ENCODE results near the gene PGM1.
"Not testable (repeated sequence)": the region's sequence is repeated elsewhere in the genome, so short reads cannot be mapped to it uniquely, and the experiment has no call there.

Gene PGM1
- 20.2 to 45.4 (median 33.0) reads per million in 9 experiments for total RNA-seq

DNA sequence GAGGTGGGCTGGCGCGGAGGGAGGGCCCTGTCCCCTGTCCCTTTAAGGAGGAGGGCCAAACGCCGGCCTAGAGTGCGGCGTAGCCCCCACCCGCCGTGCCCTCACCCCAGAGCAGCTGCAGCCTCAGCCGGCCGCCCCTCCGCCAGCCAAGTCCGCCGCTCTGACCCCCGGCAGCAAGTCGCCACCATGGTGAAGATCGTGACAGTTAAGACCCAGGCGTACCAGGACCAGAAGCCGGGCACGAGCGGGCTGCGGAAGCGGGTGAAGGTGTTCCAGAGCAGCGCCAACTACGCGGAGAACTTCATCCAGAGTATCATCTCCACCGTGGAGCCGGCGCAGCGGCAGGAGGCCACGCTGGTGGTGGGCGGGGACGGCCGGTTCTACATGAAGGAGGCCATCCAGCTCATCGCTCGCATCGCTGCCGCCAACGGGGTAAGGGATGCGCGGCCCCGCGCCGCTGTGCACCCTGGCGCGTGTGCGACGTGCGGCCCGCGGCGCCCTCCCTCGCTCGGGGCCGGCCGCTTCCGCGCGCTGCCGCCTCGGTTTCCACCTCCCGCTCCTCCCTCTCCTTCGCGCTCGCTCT is at the start of gene PGM1:
Gene PGM1 (plus strand): TSS at position 109 of the 583 bp plus-strand sequence. CDS start 78 bp downstream, at position 187.
- ATAC-seq (replicated peaks): peak; percentile 80
- Mint-ChIP-seq H3K4me3 (peak within 1 kb of the TSS; percentile 97 to 99), H3K27ac (peak within 1 kb of the TSS; percentile 96), H3K36me3 (ENCODE audit: insufficient read depth) (peaks cover 18% of the 10 kb centered on the region), H3K27me3 (no peaks in the 10 kb centered on the region), H3K9me3 (no peaks in the 10 kb centered on the region), H3K4me1 (ENCODE audit: low read depth in 2 of 2) (peaks cover 11 to 36% of the 10 kb centered on the region in 2 donors)
- peak; percentile 65 to 68 (median 67) for DNase-seq

DNA sequence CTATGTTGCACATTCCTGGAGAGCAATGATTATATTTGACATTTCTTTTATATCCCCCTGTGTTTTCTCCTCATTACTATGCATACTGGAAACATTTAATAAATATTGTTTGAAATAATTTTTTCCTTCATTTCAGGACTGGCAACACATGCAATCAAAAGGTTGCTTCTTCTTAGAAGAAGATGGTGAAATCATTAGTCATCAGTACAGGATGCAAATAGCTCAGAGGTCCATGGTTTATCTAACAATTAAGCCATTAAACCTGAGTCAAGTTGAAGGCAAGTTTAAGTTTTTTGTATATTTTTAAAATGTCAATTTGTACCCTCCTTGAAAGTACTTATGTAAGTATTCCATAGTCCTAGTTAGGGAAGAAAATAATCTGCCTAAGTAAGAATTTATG is 47.4 kb upstream of the PGM1 start:
- DNase-seq: no peak
- Mint-ChIP-seq H3K4me3 (no peak overlapping the region), H3K4me1 (ENCODE audit: low read depth in 2 of 2) (no peaks in the 10 kb centered on the region), H3K9me3 (no peaks in the 10 kb centered on the region), H3K36me3 (ENCODE audit: insufficient read depth) (peaks cover 13% of the 10 kb centered on the region), H3K27ac (no peak overlapping the region), H3K27me3 (no peaks in the 10 kb centered on the region)
- ATAC-seq (replicated peaks): no peak

DNA sequence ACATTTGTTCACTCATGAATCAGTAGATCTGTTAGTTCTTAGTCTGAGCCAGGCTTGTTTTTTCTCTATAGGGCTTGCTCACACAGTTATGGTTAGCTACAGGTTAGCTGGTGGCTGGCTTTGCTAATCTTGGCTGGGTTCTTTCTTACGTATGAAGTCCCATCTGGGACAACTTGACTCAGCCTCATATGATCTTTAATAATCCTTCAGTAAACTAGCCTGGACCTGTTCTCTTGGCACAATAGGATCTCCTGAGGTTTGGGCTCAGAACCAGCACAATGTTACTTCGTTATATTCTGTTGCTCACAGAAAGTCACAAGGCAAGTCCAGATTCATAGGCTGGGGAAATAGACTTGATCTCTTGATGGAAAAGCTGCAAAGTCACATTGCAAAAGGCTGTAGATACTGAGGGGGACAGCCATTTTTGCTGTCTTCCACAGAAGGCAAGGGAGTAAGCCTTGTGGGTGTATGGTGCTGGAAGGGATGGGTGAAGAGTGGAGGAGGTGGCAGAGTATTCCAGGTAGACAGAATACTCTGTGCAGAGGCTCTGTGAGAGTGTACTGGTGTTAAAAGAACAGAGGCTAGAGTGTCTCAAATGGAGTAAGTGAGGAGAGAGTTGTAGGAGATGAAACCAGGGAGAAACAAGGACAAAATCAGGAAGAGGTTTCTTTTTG is 45.5 kb upstream of the PGM1 start:
- Mint-ChIP-seq H3K4me1 (ENCODE audit: low read depth in 2 of 2) (no peaks in the 10 kb centered on the region), H3K4me3 (no peak overlapping the region), H3K9me3 (no peaks in the 10 kb centered on the region), H3K27me3 (no peaks in the 10 kb centered on the region), H3K27ac (no peak overlapping the region), H3K36me3 (ENCODE audit: insufficient read depth) (peaks cover 13% of the 10 kb centered on the region)
- DNase-seq (no peak), ATAC-seq (replicated peaks) (no peak)

DNA sequence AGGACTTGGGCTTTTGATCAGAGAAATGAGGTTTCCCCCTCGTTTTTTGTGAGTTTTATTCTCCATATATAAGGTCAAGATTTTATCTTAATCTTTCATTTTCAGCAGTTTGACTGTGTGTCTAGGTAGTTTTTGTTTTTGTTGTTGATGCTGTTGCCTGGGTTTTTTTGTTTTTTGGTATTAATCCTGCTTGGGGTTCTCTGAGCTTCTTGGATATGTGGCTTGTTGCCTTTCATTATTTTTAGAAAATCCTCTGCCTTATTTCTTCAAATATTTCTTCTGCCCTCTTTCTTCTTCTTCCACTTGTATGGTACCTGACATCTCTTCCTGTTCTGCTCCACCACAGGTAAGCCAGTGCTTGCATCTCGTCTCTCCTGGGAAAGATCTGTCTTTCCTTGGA is 44.9 kb upstream of the PGM1 start:
- ATAC-seq (replicated peaks): no peak
- DNase-seq: no peak
- H3K27me3 Mint-ChIP-seq: no peaks in the 10 kb centered on the region
- no peak overlapping the region for H3K4me3 Mint-ChIP-seq
- H3K27ac Mint-ChIP-seq: no peak overlapping the region
- H3K9me3 Mint-ChIP-seq: no peaks in the 10 kb centered on the region
- no peaks in the 10 kb centered on the region for H3K4me1 Mint-ChIP-seq (ENCODE audit: low read depth in 2 of 2)
- peaks cover 13% of the 10 kb centered on the region for H3K36me3 Mint-ChIP-seq (ENCODE audit: insufficient read depth)

DNA sequence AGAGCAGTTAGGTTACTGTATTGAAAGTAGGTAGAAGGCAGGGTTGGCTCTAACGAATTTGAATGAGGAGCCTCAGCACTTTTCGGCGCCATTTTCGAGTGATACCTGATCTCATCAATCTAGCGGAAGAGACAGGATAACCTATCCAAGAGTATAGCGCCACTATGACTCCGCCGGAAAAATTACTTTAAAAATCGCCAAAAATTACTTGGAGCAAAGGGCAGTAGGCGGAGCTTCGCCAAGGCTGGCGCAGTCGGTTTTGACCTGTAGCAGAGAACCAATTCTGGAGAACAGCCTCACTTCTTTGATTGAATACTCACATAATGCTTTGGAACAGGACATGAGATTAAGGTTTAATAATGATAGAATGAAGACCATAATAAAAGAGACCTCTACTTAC is 44.3 kb upstream of the PGM1 start:
- no peak overlapping the region for H3K4me3 Mint-ChIP-seq
- H3K27me3 Mint-ChIP-seq: no peaks in the 10 kb centered on the region
- H3K4me1 Mint-ChIP-seq (ENCODE audit: low read depth in 2 of 2): no peaks in the 10 kb centered on the region
- peaks cover 13% of the 10 kb centered on the region for H3K36me3 Mint-ChIP-seq (ENCODE audit: insufficient read depth)
- ATAC-seq (replicated peaks) (no peak), DNase-seq (no peak)
- no peaks in the 10 kb centered on the region for H3K9me3 Mint-ChIP-seq
- no peak overlapping the region for H3K27ac Mint-ChIP-seq

DNA sequence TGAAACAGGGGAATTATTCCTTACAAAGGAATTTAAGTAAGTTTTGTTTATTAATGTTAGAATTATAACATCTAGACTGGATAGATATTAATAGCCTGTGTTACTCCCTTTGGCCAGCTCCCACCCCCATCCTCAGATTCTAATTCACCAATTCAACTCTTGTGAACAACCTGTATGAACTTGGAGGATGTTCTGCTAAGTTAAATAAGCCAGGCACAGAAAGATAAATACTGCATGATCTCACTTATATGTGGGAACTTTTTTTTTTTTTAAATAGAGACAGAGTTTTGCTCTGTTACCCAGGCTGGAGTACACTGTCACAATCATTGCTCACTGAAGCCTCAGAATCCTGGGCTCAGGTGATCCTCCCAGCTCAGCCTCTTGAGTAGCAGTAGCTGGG is 37.7 kb upstream of the PGM1 start:
- H3K9me3 Mint-ChIP-seq: no peaks in the 10 kb centered on the region
- H3K27me3 Mint-ChIP-seq: no peaks in the 10 kb centered on the region
- H3K4me3 Mint-ChIP-seq: no peak overlapping the region
- H3K4me1 Mint-ChIP-seq (ENCODE audit: low read depth in 2 of 2): peaks cover 0 to 4% of the 10 kb centered on the region in 2 donors
- H3K27ac Mint-ChIP-seq: no peak overlapping the region
- ATAC-seq (replicated peaks) (no peak), DNase-seq (no peak)
- H3K36me3 Mint-ChIP-seq (ENCODE audit: insufficient read depth): peaks cover 9% of the 10 kb centered on the region

DNA sequence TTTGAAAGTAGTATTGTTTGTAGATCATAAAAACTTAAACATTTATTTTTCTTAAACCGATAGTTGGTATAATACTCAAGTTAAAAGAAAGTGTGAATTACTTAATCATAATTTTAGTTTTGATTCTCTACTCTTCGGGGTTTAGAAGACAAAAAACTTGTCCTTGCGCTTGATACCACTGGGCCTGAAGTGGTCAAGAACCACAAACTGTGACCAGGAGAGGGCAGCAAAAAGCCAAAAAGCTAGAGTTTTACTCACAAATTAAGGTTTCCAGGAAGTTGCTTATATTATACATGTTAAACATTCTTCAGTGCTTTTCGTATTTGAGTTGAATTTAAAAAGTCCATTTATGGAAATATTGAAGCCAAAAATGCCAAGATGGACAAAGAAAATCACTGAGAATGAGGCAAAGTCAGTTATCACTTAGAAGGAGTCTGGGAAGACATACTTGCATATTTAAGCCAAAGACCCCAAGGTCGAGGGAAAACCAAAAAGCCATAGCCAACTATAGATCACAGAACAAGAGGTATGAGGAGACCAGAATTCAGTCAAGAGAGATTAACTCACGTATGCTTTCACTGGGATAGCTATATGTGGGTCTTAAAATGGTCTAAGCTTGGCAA is 35.7 kb upstream of the PGM1 start:
- no peak overlapping the region for H3K27ac Mint-ChIP-seq
- no peaks in the 10 kb centered on the region for H3K27me3 Mint-ChIP-seq
- peaks cover 0 to 4% of the 10 kb centered on the region in 2 donors for H3K4me1 Mint-ChIP-seq (ENCODE audit: low read depth in 2 of 2)
- H3K4me3 Mint-ChIP-seq: no peak overlapping the region
- H3K9me3 Mint-ChIP-seq: no peaks in the 10 kb centered on the region
- peaks cover 8% of the 10 kb centered on the region for H3K36me3 Mint-ChIP-seq (ENCODE audit: insufficient read depth)
- ATAC-seq (replicated peaks): no peak
- DNase-seq: no peak

DNA sequence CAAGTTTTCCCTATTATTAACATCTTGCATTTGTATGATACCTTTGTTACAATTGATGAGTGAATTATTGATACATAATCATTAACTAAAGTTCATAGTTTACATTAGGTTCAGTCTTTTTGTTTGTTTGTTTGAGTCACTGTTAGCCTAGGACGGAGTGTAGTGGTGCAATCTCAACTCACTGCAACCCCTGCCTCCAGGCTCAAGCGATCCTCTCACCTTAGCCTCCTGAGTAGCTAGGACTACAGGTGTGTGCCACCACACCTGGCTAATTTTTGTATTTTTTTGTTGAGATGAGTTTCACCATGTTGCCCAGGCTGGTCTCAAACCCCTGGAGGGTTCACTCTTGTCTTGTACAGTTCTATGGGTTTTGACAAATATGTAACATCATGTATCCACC is 33.9 kb upstream of the PGM1 start:
- Mint-ChIP-seq H3K27me3 (no peaks in the 10 kb centered on the region), H3K27ac (no peak overlapping the region), H3K4me1 (ENCODE audit: low read depth in 2 of 2) (peaks cover 0 to 4% of the 10 kb centered on the region in 2 donors), H3K4me3 (no peak overlapping the region), H3K9me3 (no peaks in the 10 kb centered on the region), H3K36me3 (ENCODE audit: insufficient read depth) (peaks cover 8% of the 10 kb centered on the region)
- no peak for DNase-seq
- ATAC-seq (replicated peaks): no peak

DNA sequence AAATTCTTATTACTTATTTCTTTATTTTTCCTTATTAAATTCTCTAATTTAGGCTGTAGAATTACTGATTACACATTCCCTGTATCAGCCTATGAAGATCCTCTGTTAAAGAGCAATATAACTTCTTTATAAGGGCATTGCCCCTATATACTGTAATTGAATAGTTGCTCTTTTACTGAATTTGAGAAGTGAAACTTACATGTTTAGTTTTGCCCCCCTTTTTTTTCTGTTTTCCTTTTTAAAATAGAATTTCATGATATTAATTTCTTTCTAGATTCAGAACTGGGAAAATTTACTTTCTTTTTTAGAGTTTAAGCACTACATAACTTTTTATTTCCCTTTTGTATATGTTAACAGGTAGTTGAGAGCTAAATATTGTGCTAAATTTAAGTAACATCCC is 29.5 kb upstream of the PGM1 start:
- no peak overlapping the region for H3K4me3 Mint-ChIP-seq
- no peaks in the 10 kb centered on the region for H3K9me3 Mint-ChIP-seq
- no peak for DNase-seq
- no peaks in the 10 kb centered on the region for H3K4me1 Mint-ChIP-seq (ENCODE audit: low read depth in 2 of 2)
- H3K36me3 Mint-ChIP-seq (ENCODE audit: insufficient read depth): peaks cover 8% of the 10 kb centered on the region
- H3K27me3 Mint-ChIP-seq: no peaks in the 10 kb centered on the region
- ATAC-seq (replicated peaks): no peak
- no peak overlapping the region for H3K27ac Mint-ChIP-seq

DNA sequence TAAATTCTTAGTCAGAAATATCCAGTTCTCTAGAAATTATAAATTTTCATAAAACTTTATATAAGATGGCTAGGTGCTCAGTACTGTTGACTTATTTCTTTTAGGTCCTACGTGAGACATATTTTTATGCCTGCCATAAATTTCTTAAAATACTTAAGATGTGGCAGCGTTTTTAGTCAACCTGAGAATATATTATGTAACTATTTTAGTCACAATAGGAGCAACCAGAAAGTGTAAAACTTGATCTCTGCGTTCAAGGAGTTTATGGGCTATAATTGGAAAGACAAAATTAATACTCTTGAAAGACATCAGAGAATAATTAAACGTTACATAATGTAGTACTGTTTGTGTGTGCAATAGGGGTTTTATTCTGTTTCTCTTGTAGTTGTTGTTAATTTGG is 24.1 kb upstream of the PGM1 start:
- no peak overlapping the region for H3K4me3 Mint-ChIP-seq
- DNase-seq (no peak), ATAC-seq (replicated peaks) (no peak)
- H3K36me3 Mint-ChIP-seq (ENCODE audit: insufficient read depth): no peaks in the 10 kb centered on the region
- no peak overlapping the region for H3K27ac Mint-ChIP-seq
- no peaks in the 10 kb centered on the region for H3K27me3 Mint-ChIP-seq
- H3K9me3 Mint-ChIP-seq: no peaks in the 10 kb centered on the region
- no peaks in the 10 kb centered on the region for H3K4me1 Mint-ChIP-seq (ENCODE audit: low read depth in 2 of 2)

DNA sequence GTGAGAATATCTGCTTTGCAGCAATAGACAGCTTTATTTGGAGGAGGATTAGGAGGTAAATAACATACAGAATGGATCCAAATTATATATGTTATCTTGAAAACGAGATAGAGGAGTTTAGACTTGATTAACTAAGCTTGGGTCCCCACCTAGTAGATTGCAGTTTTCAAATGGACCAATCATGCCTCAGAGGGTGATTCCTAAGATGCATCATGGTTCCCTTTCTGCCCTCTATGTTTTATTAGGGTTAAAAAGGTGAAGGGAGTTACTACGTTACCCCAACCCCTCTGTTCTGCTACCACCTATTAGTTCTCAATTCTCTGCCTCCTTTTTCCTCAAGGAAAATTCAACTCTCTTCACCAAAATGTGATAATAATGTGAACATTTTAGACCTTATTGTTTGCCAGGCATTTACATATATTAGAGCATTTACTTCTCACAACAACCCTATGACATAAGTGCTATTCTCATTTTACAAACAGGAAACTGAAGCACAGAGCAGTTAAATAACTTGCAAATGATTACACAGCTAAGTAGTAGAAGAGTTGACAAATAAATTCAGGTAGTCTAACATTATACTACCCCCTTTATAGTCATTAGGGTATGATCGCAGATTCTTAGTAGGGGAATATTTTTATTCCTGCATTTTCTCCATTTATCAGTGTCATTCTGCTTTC is 23.4 kb upstream of the PGM1 start:
- Mint-ChIP-seq H3K9me3 (no peaks in the 10 kb centered on the region), H3K36me3 (ENCODE audit: insufficient read depth) (no peaks in the 10 kb centered on the region), H3K27me3 (no peaks in the 10 kb centered on the region), H3K4me3 (no peak overlapping the region), H3K27ac (no peak overlapping the region), H3K4me1 (ENCODE audit: low read depth in 2 of 2) (no peaks in the 10 kb centered on the region)
- no peak for DNase-seq
- no peak for ATAC-seq (replicated peaks)

DNA sequence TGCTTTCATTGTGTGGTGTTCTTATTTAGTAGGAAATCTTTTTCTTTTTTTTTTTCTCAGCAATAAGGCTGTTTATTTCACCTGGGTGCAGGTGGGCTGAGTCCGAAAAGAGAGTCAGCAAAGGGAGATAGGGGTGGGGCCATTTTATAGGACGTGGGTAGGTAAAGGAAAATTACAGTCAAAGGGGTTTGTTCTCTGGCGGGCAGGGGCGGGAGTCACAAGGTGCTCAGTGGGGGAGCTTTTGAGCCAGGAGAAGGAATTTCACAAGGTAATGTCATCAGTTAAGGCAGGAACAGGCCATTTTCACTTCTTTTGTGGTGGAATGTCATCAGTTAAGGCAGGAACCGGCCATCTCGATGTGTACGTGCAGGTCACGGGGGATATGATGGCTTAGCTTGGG is 20.5 kb upstream of the PGM1 start:
- not testable (repeated sequence) for H3K27me3 Mint-ChIP-seq, H3K9me3 Mint-ChIP-seq, H3K27ac Mint-ChIP-seq

DNA sequence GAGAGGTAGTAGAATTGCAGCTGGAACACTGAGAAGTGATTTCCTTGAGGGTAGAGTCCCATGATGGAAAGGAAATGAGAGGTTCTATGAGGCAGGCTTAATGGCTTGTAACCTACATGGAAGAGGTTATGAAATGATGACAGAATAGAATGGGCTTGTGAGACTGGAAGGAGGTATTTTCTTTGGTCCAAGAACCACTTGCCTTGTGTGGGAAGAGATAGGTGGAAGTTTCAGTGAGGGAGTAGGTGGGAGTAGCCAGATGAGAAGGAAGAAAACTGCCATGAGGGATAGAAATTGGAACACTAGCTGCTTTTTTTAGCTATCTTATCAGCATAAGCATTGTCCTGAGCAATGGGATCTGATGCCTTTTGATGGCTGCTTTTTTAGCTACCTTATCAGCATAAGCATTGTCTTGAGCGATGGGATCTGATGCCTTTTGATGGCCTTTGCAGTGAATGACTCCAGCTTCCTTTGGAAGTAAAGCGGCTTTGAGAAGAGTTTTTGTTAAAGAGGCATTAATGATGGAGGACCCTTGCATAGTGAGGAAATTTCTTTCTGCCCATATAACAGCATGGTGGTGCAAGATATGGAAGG is 18.9 kb upstream of the PGM1 start:
- not testable (repeated sequence) for H3K9me3 Mint-ChIP-seq; H3K27ac Mint-ChIP-seq; H3K4me3 Mint-ChIP-seq; H3K27me3 Mint-ChIP-seq; H3K36me3 Mint-ChIP-seq (ENCODE audit: insufficient read depth); ATAC-seq (replicated peaks); H3K4me1 Mint-ChIP-seq (ENCODE audit: low read depth in 2 of 2); DNase-seq

More for the DNA sequence above, 20.5 kb upstream of the PGM1 start:
- H3K36me3 Mint-ChIP-seq (ENCODE audit: insufficient read depth); DNase-seq; ATAC-seq (replicated peaks); H3K4me1 Mint-ChIP-seq (ENCODE audit: low read depth in 2 of 2); H3K4me3 Mint-ChIP-seq: not testable (repeated sequence)

Data from effector memory CD8-positive, alpha-beta T cell (primary cell).